ENCODE measurements around the gene ZNF658.
"Not testable (repeated sequence)": the region's sequence is repeated elsewhere in the genome, so short reads cannot be mapped to it uniquely, and the experiment has no call there.

- TF ChIP-seq CTCF (conservative IDR thresholded peaks at IDR 0.05; ENCODE audit: low read length); EZH2phosphoT487 (IDR thresholded peaks at IDR 0.05; ENCODE audit: borderline replicate concordance, low read depth, low read length): not testable (repeated sequence)
Observed at GRCh38 chr9:66890334-66890733, 10.2 kb upstream of the ZNF658 start.

Data from OCI-LY7 (cell line).